ENCODE results near the gene ANKRD24.
"Not testable (repeated sequence)": the region's sequence is repeated elsewhere in the genome, so short reads cannot be mapped to it uniquely, and the experiment has no call there.

ANKRD24 gene

DNA sequence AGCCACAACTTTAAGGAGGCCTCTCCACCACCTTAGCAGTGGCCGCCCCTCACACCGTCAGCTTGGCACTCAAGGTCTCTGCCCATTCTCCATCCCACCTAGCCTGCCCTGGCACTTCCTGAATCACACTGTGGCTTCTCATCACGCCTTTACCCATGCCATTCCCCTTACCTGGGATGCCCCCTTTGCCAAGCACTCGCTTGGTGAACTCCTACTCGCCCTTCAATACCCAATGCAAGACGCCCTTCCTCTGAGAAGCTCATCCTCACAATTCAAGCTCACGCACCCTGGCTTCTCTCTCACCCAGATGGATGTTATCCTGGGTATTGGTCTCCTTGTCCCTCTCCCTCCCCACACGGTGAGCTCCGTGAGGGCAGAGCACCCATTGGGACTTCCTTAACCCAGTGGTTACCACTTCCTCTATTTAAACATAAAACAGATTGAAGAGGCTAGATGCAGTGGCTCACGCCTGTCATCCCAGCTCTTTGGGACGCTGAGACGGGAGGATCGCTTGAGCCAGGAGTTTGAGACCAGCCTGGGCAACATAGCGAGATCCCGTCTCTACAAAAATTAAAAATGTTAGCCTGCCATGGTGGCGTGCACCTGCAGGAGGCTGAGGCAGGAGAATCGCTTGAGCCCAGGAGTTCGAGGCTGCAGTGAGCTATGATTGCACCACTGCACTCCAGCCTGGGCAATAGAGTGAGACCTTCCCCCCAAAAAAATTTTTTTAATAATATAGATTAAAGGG is 83.9 kb downstream of the ANKRD24 start:
- in situ Hi-C loops (cut with MboI; ENCODE audit: low sequenced_read_pairs, unreplicated experiment), result loop anchor here (10.0 kb wide), 1 partner anchor 88 kb away; no protein-coding TSS in a partner anchor
- TF ChIP-seq, protein P1, sequence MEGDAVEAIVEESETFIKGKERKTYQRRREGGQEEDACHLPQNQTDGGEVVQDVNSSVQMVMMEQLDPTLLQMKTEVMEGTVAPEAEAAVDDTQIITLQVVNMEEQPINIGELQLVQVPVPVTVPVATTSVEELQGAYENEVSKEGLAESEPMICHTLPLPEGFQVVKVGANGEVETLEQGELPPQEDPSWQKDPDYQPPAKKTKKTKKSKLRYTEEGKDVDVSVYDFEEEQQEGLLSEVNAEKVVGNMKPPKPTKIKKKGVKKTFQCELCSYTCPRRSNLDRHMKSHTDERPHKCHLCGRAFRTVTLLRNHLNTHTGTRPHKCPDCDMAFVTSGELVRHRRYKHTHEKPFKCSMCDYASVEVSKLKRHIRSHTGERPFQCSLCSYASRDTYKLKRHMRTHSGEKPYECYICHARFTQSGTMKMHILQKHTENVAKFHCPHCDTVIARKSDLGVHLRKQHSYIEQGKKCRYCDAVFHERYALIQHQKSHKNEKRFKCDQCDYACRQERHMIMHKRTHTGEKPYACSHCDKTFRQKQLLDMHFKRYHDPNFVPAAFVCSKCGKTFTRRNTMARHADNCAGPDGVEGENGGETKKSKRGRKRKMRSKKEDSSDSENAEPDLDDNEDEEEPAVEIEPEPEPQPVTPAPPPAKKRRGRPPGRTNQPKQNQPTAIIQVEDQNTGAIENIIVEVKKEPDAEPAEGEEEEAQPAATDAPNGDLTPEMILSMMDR (IDR thresholded peaks at IDR 0.05; ENCODE audit: borderline replicate concordance, control extremely low read depth, extremely low read depth, insufficient read depth, missing control alignments), result no peak
- no peak for DNase-seq (ENCODE audit: low spot score)

DNA sequence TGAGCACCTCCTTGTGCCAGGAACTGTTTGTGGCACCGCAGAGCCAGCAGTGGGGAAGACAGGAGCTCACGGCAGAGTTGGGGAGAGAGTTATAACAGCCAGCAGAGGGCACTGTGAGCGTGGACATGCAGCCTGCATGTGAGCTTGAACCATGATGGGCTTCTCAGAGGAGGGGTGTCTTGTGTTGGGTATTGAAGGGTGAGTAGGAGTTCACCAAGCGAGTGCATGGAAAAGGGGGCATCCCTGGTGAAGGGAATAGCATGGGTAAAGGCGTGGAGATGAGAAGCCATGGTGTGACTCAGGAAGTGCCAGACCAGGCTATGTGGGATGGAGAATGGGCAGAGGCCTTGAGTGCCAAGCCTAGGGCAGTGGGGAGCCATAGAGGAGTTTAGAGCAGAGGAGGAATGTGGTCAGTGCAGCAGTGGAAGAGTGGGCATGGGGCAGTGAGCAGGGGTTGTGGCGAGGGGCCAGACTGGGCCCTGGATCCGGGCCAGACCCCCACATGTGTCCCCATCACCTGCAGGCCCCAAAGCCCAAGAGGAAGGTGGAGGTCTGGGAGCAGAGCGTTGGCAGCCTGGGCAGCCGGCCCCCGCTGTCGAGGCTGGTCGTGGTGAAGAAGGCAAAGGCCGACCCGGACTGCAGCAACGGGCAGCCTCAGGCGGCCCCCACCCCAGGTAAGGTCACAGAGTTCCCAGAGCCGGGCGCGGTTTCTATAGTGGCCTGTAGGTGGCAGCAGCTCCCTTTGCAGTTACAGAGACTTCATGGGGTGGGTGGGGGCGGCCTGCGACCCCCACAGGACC is 84.8 kb downstream of the ANKRD24 start:
- DNase-seq (ENCODE audit: low spot score), result peak; percentile 85
- in situ Hi-C loops (cut with MboI; ENCODE audit: low sequenced_read_pairs, unreplicated experiment), result loop anchor here (10.0 kb wide), 1 partner anchor 88 kb away; no protein-coding TSS in a partner anchor

GRCh38 chr19:4267901-4268815 is 85.7 kb downstream of the ANKRD24 start:
- TF ChIP-seq, protein P1 (IDR thresholded peaks at IDR 0.05; ENCODE audit: borderline replicate concordance, control extremely low read depth, extremely low read depth, insufficient read depth, missing control alignments), result no peak
- in situ Hi-C loops (cut with MboI; ENCODE audit: low sequenced_read_pairs, unreplicated experiment), result loop anchor here (10.0 kb wide), 1 partner anchor 87 kb away; no protein-coding TSS in a partner anchor
- no peak for DNase-seq (ENCODE audit: low spot score)

More for the DNA sequence above, 84.8 kb downstream of the ANKRD24 start:
- TF ChIP-seq, protein P1 (IDR thresholded peaks at IDR 0.05; ENCODE audit: borderline replicate concordance, control extremely low read depth, extremely low read depth, insufficient read depth, missing control alignments), result peak; percentile 65

DNA sequence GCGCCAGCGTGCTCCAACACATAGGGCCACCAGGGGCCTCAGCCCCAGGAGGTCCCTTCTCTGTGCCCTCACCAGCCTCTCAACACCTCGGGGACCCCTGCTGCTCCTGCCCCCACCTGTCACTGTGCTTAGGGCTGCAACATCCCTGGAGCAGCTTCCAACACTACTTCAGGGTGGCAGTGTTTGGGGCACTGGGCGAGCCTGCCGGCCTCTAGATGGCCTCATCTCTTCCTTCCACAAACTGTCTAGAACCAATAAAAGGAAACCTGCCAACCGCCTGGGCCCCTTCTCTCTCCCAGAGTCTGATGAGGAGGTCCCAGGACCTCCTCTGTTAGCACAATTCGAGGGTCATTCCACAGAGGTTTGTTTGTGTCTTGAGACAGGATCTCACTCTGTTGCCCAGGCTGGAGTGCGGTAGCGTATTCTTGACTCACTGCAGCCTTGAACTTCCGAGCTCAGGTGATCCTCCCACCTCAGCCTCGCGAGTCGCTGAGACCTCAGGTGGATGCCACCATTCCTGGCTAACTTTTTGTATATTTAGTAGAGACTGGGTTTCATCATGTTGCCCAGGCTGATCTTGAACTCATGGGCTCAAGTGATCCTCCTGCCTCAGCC is 86.4 kb downstream of the ANKRD24 start:
- TF ChIP-seq, protein P1 (IDR thresholded peaks at IDR 0.05; ENCODE audit: borderline replicate concordance, control extremely low read depth, extremely low read depth, insufficient read depth, missing control alignments), result no peak
- in situ Hi-C loops (cut with MboI; ENCODE audit: low sequenced_read_pairs, unreplicated experiment), result loop anchor here (10.0 kb wide), 1 partner anchor 86 kb away; no protein-coding TSS in a partner anchor
- no peak for DNase-seq (ENCODE audit: low spot score)

DNA sequence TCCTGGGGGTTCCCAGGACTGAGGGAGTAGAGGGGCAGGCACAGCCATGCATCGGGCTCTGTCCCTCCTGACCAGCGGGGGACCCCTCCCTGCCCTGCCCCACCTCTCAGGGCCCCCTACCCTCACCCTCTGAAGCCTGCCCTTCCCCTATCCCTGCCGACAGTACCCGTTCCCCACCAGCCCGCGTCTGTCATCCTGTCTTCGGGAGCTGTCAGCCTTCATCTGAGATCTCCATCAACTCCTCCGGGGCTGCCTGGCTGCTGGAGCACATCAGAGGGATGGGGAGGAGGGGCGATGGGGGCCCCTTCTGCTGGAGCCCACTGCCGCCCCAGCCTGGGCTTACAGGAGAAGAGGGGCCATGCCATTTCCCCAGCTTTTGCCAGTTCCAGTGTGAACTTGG is 90.4 kb downstream of the ANKRD24 start:
- in situ Hi-C loops (cut with MboI; ENCODE audit: low sequenced_read_pairs, unreplicated experiment), result no loop called here

DNA sequence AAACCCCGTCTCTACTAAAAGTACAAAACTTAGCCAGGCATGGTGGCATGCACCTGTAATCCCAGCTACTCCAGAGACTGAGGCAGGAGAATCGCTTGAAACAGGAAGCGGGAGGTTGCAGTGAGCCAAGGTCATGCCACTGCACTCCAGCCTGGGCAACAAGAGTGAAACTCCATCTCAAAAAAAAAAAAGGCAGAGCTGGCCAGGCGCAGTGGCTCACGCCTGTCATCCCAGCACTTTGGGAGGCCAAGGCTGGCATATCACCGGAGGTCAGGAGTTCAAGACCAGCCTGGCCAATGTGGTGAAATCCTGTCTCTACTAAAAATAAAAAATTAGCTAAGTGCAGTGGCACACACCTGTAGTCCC is 91.8 kb downstream of the ANKRD24 start:
- DNase-seq (ENCODE audit: low spot score); in situ Hi-C loops (cut with MboI; ENCODE audit: low sequenced_read_pairs, unreplicated experiment): not testable (repeated sequence)

More for the DNA sequence above, 90.4 kb downstream of the ANKRD24 start:
- DNase-seq (ENCODE audit: low spot score), result no peak
- TF ChIP-seq, protein P1 (IDR thresholded peaks at IDR 0.05; ENCODE audit: borderline replicate concordance, control extremely low read depth, extremely low read depth, insufficient read depth, missing control alignments), result no peak

Measured in GM13976 (cell line).